Measurements from ENCODE around the gene MTHFS. TPM values are rescaled to one million over a fixed set of nuclear protein-coding genes. Genes with fewer than 3 reads are reported as not detected.

Gene MTHFS
- total RNA-seq, 4 donors from 2014 or later, result 19.4 to 41.3 (median 36.8) TPM

DNA sequence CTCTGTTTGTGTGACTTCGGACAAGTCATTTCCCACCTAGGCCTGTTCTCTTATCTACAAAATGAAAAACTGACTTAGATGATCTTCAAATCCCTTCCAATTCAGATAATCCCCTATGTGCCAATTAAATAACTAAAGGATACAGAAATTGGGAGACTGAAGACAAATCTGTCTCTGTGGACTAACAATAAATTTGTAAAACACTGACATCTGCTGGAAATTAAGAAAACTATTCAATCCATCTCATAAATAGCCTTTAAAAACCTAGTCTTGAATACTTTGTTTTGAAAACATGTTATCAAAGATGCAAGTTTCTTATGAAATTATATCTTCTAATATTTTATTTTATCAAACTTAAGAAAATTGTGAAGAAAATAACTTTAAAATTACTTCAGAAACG, 38.3 kb downstream of the MTHFS start:
- TF ChIP-seq, protein P1, sequence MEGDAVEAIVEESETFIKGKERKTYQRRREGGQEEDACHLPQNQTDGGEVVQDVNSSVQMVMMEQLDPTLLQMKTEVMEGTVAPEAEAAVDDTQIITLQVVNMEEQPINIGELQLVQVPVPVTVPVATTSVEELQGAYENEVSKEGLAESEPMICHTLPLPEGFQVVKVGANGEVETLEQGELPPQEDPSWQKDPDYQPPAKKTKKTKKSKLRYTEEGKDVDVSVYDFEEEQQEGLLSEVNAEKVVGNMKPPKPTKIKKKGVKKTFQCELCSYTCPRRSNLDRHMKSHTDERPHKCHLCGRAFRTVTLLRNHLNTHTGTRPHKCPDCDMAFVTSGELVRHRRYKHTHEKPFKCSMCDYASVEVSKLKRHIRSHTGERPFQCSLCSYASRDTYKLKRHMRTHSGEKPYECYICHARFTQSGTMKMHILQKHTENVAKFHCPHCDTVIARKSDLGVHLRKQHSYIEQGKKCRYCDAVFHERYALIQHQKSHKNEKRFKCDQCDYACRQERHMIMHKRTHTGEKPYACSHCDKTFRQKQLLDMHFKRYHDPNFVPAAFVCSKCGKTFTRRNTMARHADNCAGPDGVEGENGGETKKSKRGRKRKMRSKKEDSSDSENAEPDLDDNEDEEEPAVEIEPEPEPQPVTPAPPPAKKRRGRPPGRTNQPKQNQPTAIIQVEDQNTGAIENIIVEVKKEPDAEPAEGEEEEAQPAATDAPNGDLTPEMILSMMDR (IDR thresholded peaks at IDR 0.05; ENCODE audit: low read depth), result no peak

GRCh38 chr15:79853492-79854328, 43.1 kb downstream of the MTHFS start:
- TF ChIP-seq, protein P1 (IDR thresholded peaks at IDR 0.05; ENCODE audit: low read depth), result no peak

- TF ChIP-seq, protein P1 (IDR thresholded peaks at IDR 0.05; ENCODE audit: low read depth), result no peak
Measured at GRCh38 chr15:79849789-79850188, 47.0 kb downstream of the MTHFS start.

GRCh38 chr15:79846539-79846938, 50.3 kb downstream of the MTHFS start:
- TF ChIP-seq, protein P1 (IDR thresholded peaks at IDR 0.05; ENCODE audit: low read depth), result no peak

DNA sequence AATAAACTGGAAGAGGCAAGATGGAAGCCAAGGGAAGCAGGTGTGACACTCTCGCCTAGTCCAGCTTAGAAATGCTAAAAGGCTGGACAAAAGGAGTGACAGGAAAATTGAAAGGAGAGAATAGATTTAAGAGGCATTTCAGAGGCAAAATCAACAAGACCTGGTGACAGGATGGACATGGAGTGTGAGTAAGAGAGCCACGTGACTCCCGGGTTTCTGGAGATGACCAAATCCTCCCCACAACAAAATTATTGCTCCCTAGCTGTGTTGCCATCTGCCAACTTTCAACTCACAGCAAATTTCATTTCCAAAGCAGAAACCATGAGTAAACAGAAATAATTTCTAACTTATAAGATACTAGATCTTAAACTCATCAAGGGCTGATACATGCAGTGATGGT, 52.6 kb downstream of the MTHFS start:
- TF ChIP-seq, protein P1 (IDR thresholded peaks at IDR 0.05; ENCODE audit: low read depth), result no peak

DNA sequence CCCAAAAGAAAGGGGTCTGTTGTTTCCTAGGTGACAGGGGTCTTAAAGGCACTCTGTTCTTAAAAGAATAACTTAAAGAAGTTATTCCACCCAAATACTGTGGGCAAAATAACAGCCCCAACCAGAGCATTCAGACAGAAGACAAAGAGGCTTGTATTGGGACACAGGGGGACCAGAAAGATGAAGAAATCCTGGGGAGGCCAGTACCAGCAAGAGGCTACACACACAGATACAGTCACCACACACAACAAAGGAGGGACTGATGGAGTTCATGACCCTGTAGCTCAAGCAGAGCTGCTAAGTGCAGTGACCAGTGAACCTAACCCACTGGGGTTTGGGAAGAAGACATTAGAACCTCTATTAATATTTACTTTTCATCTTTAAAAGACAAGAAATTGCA, 59.0 kb downstream of the MTHFS start:
- TF ChIP-seq, protein P1 (IDR thresholded peaks at IDR 0.05; ENCODE audit: low read depth), result no peak

DNA sequence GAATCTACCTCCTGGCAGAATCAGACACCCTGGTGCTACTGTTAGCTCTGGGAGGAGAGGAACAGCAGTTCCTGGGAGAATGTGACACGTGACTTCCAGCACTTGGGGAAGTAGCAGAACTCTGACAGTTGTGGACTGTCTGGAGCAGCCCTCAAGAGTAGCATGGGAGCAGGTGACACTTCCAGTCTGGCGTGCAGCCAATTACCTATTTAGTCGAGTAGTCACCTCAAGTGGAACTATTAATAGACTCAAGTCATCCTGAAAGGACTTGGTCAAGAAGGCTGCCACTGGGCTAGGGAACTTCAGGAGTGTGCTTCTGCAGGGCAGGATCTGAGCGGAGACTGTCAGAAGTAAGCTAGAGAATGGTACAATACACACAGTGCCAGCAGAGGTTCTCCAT, 62.3 kb downstream of the MTHFS start:
- TF ChIP-seq, protein P1 (IDR thresholded peaks at IDR 0.05; ENCODE audit: low read depth), result no peak

Measured in subcutaneous adipose tissue (tissue), 4 donors.